Astrocyte (in vitro differentiated cells and primary cell): ENCODE data around the gene IKZF2.

Experiments used
- EZH2 ChIP-seq: IDR thresholded peaks from 2 replicates; pipeline ENCODE4 v1.6.1; 2012; ENCODE audit warnings: mild to moderate bottlenecking, low read length, inconsistent platforms; ENCODE audit not compliant: insufficient read depth
- TF ChIP-seq, protein P1 (sequence below): IDR thresholded peaks from 2 replicates; pipeline ENCODE4 v1.5.1; 2011; ENCODE audit warnings: low read depth, mild to moderate bottlenecking, inconsistent platforms, low read length, moderate library complexity; ENCODE audit not compliant: insufficient read depth

DNA sequence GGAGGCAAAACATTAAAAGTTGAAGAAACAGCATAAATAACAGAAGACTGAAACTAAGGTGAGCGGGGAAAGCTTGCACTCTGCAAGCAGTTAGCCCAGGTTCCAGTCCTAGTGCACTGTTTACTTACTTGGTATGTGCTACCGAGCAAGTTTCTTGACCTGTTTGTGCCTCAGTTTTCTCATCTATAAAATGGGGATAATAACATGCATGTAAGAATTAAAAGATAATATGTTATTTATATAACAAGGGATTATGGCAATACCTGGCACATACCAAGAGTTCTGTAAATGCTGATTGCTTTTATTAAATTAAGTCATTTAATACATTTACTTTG, 37.1 kb upstream of the IKZF2 start:
- TF ChIP-seq, protein P1, sequence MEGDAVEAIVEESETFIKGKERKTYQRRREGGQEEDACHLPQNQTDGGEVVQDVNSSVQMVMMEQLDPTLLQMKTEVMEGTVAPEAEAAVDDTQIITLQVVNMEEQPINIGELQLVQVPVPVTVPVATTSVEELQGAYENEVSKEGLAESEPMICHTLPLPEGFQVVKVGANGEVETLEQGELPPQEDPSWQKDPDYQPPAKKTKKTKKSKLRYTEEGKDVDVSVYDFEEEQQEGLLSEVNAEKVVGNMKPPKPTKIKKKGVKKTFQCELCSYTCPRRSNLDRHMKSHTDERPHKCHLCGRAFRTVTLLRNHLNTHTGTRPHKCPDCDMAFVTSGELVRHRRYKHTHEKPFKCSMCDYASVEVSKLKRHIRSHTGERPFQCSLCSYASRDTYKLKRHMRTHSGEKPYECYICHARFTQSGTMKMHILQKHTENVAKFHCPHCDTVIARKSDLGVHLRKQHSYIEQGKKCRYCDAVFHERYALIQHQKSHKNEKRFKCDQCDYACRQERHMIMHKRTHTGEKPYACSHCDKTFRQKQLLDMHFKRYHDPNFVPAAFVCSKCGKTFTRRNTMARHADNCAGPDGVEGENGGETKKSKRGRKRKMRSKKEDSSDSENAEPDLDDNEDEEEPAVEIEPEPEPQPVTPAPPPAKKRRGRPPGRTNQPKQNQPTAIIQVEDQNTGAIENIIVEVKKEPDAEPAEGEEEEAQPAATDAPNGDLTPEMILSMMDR: no peak
- no peak for TF ChIP-seq EZH2
